Caco-2 (cell line): ENCODE results near the gene HOXB9. TPM values are rescaled to one million over a fixed set of nuclear protein-coding genes. Genes with fewer than 3 reads are reported as not detected.
A peak's percentile ranks its signal among the peaks of the same experiment; 100 is the strongest.

Source experiments
- BruUV-seq: library from RNA; stranded (reverse); fragments of 400-500 nt; replicated peaks from 2 replicates; lab custom pipeline; 2021; lab: Mats Ljungman, UMichigan
- CTCF ChIA-PET: fragments of 300-600 bp; sonication (Branson Sonifier 250); formaldehyde crosslinking; loops from one replicate; lab custom pipeline; 2022; ENCODE audit warnings: antibody characterized with exemption; lab: Charles Lee
- POLR2A ChIA-PET: fragments of 300-600 bp; sonication (Branson Sonifier 250); formaldehyde crosslinking; loops from one replicate; lab custom pipeline; 2022; ENCODE audit warnings: antibody characterized with exemption; lab: Charles Lee
- DNase-seq, 2 experiments: peaks; one replicate each; pipeline versions ENCODE4 v3.0.0 to v3.0.0-alpha.2; 2020 to 2022
- H3K27me3 ChIP-seq: replicated peaks from 2 replicates; pipeline ENCODE4 v1.6.0; 2011; ENCODE audit warnings: low read length; ENCODE audit not compliant: control insufficient read depth, insufficient read depth
- H3K36me3 ChIP-seq: 2 replicates; pipeline ENCODE4 v1.5.1; 2011; ENCODE audit warnings: low read length; ENCODE audit not compliant: control insufficient read depth, insufficient read depth
- H3K4me1 ChIP-seq: fragments of 250-450 bp; sonication (Bioruptor Pico); 2 replicates; pipeline ENCODE4 v1.5.1; 2020; ENCODE audit warnings: mild to moderate bottlenecking
- H3K4me3 ChIP-seq: 2 replicates; pipeline ENCODE4 v1.5.1; 2011; ENCODE audit warnings: low read depth, mild to moderate bottlenecking, control low read depth, low read length
- H3K9me3 ChIP-seq: fragments of 250-450 bp; sonication (Bioruptor Pico); 2 replicates; pipeline ENCODE4 v1.5.1; 2020; ENCODE audit warnings: mild to moderate bottlenecking, moderate library complexity
- H3K27ac Mint-ChIP-seq: one replicate; pipeline ENCODE4 v1.8.0; 2022; ENCODE audit warnings: mixed read lengths; ENCODE audit not compliant: unreplicated experiment
- H3K27me3 Mint-ChIP-seq: one replicate; pipeline ENCODE4 v1.8.0; 2022; ENCODE audit warnings: mixed read lengths; ENCODE audit not compliant: insufficient read depth, unreplicated experiment
- H3K36me3 Mint-ChIP-seq: one replicate; pipeline ENCODE4 v1.8.0; 2022; ENCODE audit warnings: mild to moderate bottlenecking, mixed read lengths; ENCODE audit not compliant: insufficient read depth, unreplicated experiment
- H3K4me1 Mint-ChIP-seq: one replicate; pipeline ENCODE4 v1.8.0; 2022; ENCODE audit warnings: low read depth, mixed read lengths; ENCODE audit not compliant: unreplicated experiment
- H3K4me3 Mint-ChIP-seq: one replicate; pipeline ENCODE4 v1.8.0; 2022; ENCODE audit warnings: mild to moderate bottlenecking, moderate library complexity, mixed read lengths; ENCODE audit not compliant: unreplicated experiment
- H3K9me3 Mint-ChIP-seq: one replicate; pipeline ENCODE4 v1.8.0; 2022; ENCODE audit warnings: mixed read lengths; ENCODE audit not compliant: unreplicated experiment
- CTCF ChIP-seq, 2 experiments: fragments of 200-600 bp in 1 of 2; IDR thresholded peaks; 1 replicate in 1 of 2; 2 replicates in 1 of 2; pipeline versions ENCODE4 v1.5.1 to v1.8.0; 2011 to 2022; ENCODE audit warnings: antibody characterized with exemption in 1 of 2, control low read depth in 1 of 2, inconsistent platforms in 1 of 2, low read depth in 1 of 2, low read length in 1 of 2, mild to moderate bottlenecking in 1 of 2, moderate library complexity in 1 of 2; ENCODE audit not compliant: insufficient read depth in 1 of 2, severe bottlenecking in 1 of 2, unreplicated experiment in 1 of 2
- intact Hi-C: fragments of 100-400 bp; cut with micrococcal nuclease; formaldehyde crosslinking; loops from one replicate; pipeline ENCODE4 v1.10.0; 2022; ENCODE audit not compliant: unreplicated experiment
- total RNA-seq: library from RNA; stranded (reverse); gene quantifications from 2 replicates; pipeline ENCODE4 v1.2.3, GENCODE V29; 2022

HOXB9 gene
- total RNA-seq, 1 experiment from 2014 or later, result 4.5 TPM

DNA sequence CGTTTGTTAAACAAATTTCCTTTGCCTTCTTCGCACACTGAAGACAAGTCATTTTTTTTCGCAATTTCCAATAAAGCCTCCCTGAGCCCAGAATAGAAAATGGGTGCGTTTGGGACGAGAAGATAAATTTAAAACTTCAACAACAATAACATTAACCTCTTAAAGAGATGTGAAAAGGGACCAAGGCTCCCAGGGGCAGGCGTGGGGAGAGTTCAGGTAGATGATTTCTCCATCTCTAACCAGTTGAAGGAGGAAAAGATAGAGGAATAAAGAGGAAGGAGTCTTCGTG lies 46.7 kb downstream of the HOXB9 start:
- Mint-ChIP-seq H3K4me3 (peak overlapping the region; percentile 88), H3K9me3 (no peaks in the 10 kb centered on the region), H3K27ac (peak overlapping the region; percentile 37), H3K36me3 (peaks cover 4% of the 10 kb centered on the region), H3K27me3 (peaks cover 18% of the 10 kb centered on the region), H3K4me1 (peaks cover 31% of the 10 kb centered on the region)
- BruUV-seq, result no TSS peak
- no peak for DNase-seq
- H3K36me3 ChIP-seq, result no peaks in the 10 kb centered on the region
- peak overlapping the region; percentile 1; the same call in 1 of the 2 replicates for H3K4me3 ChIP-seq
- H3K4me1 ChIP-seq, result peaks cover 35% of the 10 kb centered on the region
- CTCF ChIA-PET, result interaction anchor here (0.6 to 1.6 kb wide), 5 partner anchors 10 to 554 kb away, joined by 3 to 7 read pairs (median 4); no protein-coding TSS in a partner anchor
- H3K27me3 ChIP-seq, result peaks cover 2% of the 10 kb centered on the region
- POLR2A ChIA-PET, result interaction anchor here (0.7 kb wide), 1 partner anchor 8 kb away, joined by 9 read pairs; no protein-coding TSS in a partner anchor
- no peak for TF ChIP-seq CTCF (IDR thresholded peaks at IDR 0.05; ENCODE audit: insufficient read depth in 1 of 2, low read depth in 1 of 2, low read length in 1 of 2, severe bottlenecking in 1 of 2, unreplicated experiment in 1 of 2)
- intact Hi-C loops, result no loop called here
- no peaks in the 10 kb centered on the region for H3K9me3 ChIP-seq

DNA sequence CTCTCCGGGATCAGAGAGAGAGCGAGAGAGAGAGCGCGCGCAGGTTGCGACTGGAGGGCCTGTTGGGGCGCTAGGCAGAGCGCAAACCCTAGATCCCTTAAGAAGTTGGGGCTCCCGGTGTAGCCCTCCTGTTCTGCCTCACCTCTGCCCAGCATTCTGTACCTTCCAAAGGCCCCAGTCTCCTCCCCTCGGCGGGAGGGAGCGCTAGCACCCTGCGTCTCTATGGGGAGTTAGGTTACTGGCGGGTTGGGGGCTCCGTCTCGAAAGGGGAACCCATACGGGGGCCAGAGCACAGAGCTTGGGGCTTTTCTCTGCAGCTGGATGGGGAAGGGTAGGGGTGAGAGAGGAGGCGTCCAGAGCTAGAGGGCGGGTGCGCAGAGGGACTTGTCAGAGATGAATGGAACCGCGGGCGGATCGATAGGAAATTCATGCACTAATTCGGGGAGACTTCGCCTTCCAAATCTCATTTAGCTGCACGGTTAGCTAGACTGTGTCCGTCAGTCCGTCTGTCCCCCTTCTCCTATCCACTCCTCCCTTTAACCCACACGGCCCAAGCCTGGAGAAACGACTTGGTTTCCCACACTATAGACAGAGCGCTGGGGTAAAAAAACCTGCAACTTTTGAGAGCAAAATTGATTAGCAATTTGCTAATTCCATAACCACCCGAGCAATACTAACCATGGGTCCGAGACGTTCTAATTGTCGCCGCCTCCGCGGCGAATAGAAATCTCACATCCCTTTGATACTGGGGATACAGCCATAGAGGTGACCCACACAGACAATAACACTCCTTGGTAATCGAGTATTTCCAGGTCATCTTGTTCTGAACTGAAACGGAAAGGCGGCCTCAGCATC lies 47.3 kb downstream of the HOXB9 start:
- H3K27me3 Mint-ChIP-seq, result peaks cover 13% of the 10 kb centered on the region
- Histone ChIP-seq H3K4me3 (peak overlapping the region; percentile 60), H3K27me3 (peaks cover 2% of the 10 kb centered on the region), H3K4me1 (peaks cover 35% of the 10 kb centered on the region), H3K9me3 (no peaks in the 10 kb centered on the region), H3K36me3 (no peaks in the 10 kb centered on the region)
- peaks cover 4% of the 10 kb centered on the region for H3K36me3 Mint-ChIP-seq
- TSS peak; percentile 70 for BruUV-seq
- peak in 1 of 2 experiments; percentile 25 for TF ChIP-seq CTCF (IDR thresholded peaks at IDR 0.05; ENCODE audit: insufficient read depth in 1 of 2, low read depth in 1 of 2, low read length in 1 of 2, severe bottlenecking in 1 of 2, unreplicated experiment in 1 of 2)
- no peaks in the 10 kb centered on the region for H3K9me3 Mint-ChIP-seq
- no peak for DNase-seq
- ChIA-PET CTCF (interaction anchor here (0.6 to 1.6 kb wide), 2 partner anchors 10 to 227 kb away, joined by 3 read pairs; no protein-coding TSS in a partner anchor), POLR2A (interaction anchor here (0.5 kb wide), 1 partner anchor 136 kb away, joined by 3 read pairs; no protein-coding TSS in a partner anchor)
- peak overlapping the region; percentile 88 for H3K4me3 Mint-ChIP-seq
- H3K27ac Mint-ChIP-seq, result peak overlapping the region; percentile 37
- intact Hi-C loops, result no loop called here
- H3K4me1 Mint-ChIP-seq, result peaks cover 25% of the 10 kb centered on the region

- peaks cover 25% of the 10 kb centered on the region for H3K4me1 Mint-ChIP-seq
- intact Hi-C loops, result no loop called here
Observed at GRCh38 chr17:48577946-48578615, 48.1 kb downstream of the HOXB9 start, which contains the start of gene HOXB4. HOXB4 (minus strand) TSS chr17:48578350; CDS start chr17:48578319, 31 bp downstream.

More at GRCh38 chr17:48577946-48578615, 48.1 kb downstream of the HOXB9 start, which contains the start of gene HOXB4:
- peaks cover 35% of the 10 kb centered on the region for H3K4me1 ChIP-seq
- TF ChIP-seq CTCF (IDR thresholded peaks at IDR 0.05; ENCODE audit: insufficient read depth in 1 of 2, low read depth in 1 of 2, low read length in 1 of 2, severe bottlenecking in 1 of 2, unreplicated experiment in 1 of 2), result no peak
- H3K36me3 ChIP-seq, result no peaks in the 10 kb centered on the region
- ChIA-PET CTCF (interaction anchor here (0.6 to 1.0 kb wide), 2 partner anchors 74 to 229 kb away, joined by 3 read pairs; no protein-coding TSS in a partner anchor), POLR2A (interaction anchor here (0.5 to 0.9 kb wide), 2 partner anchors 135 to 530 kb away, joined by 3 read pairs; partner anchors contain the start of gene NFE2L1)
- no peaks in the 10 kb centered on the region for H3K9me3 Mint-ChIP-seq
- peaks cover 4% of the 10 kb centered on the region for H3K36me3 Mint-ChIP-seq
- DNase-seq, result peak; percentile 87 to 89
- H3K9me3 ChIP-seq, result no peaks in the 10 kb centered on the region
- BruUV-seq, result no TSS peak
- H3K4me3 ChIP-seq, result peak within 1 kb of the TSS; percentile 60
- peak within 1 kb of the TSS; percentile 88 for H3K4me3 Mint-ChIP-seq
- H3K27ac Mint-ChIP-seq, result peak within 1 kb of the TSS; percentile 37
- peaks cover 12% of the 10 kb centered on the region for H3K27me3 Mint-ChIP-seq
- peaks cover 2% of the 10 kb centered on the region; the same call in 1 of the 2 replicates for H3K27me3 ChIP-seq
